GM19324 (cell line): ENCODE data around the gene GALNT17.

Experiments
- ATAC-seq: cut with Tn5 transposase; IDR thresholded peaks from one replicate; pipeline ENCODE4 v1.9.1; 2021; ENCODE audit warnings: mild to moderate bottlenecking, moderate library complexity; ENCODE audit not compliant: unreplicated experiment, low FRiP score

Gene GALNT17

DNA sequence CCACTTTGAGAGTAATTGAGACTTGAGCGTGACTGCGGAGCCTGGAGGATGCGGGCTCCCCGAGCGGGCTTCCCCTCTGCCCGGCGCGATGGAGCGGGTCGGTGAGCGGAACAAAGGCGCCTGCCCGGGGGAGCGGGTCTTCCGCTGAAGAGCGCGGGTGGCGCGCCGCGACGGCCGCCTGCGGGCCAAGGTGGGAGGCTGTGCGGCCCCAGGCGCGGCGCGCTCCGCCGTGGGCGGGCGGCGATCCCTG is at the start of gene GALNT17:
Gene GALNT17, plus strand, starts transcription at position 18 of the 250 bp plus-strand sequence.
- no peak for ATAC-seq

DNA sequence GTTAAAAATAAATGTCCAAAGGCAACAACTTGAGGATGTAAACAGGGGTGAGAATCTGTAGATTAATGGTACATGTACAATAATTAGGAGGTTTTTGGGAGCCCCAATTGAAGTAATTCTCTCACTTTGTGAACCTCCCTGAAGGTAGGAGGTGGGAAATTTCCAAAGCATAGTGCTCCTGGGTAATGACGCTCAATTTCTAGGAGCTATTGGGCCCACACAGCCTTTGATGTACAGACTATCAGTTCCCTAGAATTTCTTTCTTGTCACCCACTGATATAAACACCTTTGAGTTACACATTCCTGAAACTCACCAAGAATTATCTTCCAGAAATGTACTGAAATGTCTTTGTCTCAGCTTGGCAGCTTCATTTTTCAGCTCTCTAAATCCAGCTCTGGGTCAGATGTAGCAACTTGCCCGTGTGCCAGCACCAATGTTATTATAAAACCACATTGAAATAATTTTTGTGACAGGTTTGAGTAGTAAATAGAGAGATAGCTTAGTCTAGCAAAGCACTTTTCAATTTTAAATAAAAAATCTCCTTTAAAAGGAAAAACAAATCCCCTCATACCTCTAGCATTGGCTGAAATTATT is 36.6 kb upstream of the GALNT17 start:
- ATAC-seq, result no peak

DNA sequence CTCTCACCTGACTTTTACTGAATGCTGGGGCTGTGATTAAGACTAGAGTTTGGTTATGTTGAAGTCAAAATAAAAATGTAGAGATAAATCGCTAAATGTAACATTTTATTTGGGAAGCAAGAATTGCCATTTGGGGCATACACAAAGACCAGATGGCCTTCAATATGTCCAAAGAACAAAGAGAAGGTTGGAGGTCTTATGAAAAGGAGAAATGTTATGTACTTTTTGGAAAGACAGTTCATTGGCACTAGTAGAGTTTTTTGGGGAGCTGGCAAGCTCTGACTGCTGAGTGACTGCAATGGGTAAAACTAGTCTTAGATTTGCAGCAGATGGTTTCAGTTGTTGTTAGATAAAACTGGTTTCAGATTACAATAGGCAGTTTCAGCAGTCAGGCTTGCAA is 35.6 kb upstream of the GALNT17 start:
- ATAC-seq, result no peak

DNA sequence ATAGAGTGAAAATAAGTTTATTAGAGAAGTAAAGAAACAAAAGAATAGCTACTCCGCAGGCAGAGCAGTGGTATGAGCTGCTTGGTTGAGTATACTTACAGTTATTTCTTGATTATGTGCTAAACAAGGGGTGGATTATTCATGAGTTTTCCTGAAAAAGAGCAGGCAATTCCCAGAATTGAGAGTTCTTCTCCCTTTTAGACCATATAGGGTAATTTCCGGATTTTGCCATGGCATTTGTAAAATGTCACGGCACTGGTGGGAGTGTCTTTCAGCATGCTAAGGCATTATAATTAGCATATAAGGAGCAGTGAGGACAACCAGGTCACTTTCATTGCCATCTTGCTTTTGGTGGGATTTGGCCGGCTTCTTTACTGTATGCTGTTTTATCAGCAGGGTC is 25.7 kb upstream of the GALNT17 start:
- ATAC-seq, result no peak

DNA sequence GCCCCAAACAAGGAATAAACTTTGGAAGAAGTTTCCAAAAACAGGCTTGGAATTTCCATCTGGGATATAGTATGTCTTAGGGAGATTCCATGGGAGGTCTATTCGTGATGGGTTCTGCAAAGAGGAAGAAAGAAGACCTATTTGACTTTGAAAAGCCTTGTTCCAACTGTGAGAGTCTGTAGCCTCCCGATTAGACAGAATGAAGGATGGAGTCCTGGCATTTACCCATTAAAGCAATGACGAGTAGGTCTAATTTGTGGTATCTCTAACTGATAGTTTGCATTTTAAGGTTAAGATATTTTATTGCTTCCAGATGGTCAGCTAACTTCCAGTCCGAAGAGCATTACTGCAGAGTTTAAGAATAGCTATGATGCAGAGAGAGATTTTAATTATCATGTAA is 19.5 kb upstream of the GALNT17 start:
- ATAC-seq, result no peak

DNA sequence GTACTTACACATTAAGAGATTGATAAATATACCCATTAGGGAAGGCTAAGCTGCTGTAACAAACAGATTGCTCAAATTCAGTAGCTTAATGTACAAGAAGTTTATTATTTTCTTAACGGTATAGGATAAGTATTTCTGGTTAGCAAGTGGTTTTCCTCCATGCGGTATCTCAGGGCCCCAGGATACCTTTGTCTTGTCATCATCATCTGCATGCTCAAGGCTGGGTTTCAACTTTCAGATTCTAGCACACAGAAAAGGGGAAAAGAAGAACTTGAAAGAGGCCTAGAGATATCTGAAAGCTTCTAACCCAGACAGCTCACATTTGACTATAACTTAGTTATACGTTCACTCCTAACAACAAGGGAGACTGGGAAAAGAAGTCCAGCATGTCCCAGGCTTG is 11.8 kb upstream of the GALNT17 start:
- no peak for ATAC-seq

DNA sequence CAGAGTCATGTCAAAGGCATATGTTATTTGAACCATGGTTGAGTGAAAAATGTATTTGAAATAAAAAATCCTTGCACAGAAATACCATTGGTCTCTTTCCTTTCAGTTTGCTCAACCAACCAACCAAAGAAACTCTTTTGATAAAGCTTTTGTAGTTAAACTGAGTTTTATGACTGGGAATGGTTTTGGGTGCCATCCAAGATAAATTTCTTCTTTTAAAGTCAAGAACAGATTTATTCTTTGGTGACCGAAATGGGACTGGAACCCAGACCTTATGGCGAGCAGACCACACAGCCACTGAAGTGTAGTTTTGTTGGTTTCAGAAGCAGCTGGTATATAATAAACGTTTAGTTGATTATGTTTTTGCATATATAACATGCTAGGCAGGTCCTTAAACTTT is 2.8 kb upstream of the GALNT17 start:
- ATAC-seq, result no peak

DNA sequence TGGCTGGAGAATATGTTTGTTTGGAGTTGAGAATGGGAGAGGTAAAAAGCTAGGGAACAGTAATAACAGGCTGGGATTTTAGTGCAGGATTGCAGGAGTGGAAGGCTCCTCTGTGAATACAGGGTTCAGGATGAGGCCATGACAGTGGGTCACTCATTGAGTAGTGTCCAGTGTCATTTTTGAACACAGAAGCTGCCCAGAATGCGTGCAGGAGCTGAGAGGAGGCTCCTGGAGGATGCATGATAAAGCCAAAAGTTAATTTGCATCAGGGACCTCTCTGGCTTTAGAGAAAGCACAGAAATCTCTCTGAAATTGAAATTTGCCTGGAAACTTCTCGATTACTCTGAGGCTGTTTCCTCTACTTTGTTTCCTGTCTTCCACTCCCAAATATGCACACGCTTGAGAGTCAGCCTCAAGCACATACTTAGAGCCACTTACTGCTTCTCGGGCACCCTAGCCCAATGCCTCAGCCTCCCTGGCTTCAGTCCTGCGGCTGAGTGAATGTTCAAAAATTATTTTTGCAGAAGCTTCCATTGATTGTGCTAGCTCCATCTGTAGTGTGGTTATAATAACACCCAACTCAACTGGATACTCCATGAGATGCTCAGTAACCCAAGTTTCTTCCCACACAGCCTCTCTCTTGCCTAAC is 1.8 kb upstream of the GALNT17 start:
- ATAC-seq, result no peak

DNA sequence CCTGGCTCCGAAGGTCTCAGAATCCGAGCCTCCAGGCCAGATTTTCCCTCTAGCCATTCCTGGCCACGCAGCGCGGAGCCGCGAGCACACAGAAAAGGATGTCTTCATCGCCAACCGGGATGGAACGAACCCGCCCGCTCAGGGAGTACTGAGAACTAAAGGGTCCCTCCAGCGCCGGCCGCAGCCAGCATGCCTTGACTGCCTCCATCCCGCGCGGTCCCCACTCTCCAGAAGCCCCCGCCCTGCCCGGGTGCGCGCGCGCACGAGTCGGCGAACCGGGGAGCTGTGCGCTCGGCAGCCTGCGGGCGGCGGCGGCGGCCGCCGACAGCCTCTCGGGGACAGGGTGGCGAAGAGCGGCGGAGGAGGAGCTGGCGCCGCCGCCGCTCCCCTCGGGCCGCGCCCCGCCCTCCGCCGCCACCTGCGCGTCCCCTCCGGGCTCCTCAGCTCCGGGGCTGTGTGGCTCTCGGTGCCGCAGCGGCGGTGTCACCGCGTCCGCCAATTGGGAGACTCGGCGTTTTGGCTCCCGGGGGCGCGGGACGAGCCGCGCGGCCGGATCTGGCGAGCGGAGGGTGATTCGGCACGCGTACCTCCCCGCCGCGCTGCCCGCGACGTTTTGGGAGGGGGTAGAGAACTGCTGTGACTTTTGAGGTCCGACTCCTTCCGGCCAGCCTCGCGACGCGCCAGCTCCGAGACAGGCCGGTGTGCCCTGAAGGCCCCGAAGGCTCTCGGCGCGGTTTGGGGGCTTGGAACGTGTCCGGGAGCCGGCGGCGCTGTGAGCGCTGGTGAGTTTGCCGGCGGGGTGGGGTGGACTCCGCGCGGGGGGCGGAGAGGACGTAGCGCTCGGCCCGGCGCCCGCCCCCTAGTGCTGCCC is 453 bp upstream of the GALNT17 start:
- no peak for ATAC-seq

DNA sequence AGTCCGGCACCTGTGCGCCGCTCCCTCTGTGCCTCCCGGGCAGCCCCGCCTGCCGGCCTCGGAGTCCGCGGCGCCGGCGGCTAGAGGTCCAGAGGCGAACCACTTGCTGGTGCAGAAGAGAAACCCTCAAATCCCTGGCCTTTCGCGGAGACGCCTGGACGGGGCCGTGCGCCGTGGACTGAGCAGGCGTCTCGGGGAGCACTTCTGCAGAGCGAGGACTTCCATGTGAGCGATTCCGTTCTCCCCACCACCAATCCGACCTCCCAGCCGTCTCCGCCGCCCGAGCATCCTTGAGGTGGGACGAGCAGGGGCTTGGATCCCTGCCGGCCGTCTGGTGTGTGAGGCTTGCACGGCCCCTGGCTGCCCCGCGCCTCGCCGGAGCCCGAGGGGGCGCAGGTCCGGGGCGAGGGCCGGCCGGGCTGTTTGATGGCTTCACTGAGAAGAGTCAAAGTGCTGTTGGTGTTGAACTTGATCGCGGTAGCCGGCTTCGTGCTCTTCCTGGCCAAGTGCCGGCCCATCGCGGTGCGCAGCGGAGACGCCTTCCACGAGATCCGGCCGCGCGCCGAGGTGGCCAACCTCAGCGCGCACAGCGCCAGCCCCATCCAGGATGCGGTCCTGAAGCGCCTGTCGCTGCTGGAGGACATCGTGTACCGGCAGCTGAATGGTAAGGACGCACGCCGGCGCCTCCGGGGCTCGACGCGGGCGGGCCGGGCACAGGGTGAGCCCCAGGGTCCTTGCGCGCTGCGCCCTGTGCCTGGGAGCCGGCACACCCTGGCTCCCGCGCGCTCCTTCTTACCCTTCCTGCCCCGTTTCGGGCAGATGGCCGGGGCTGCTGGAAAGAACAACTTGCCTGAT is 660 bp downstream of the GALNT17 start:
- ATAC-seq, result no peak

DNA sequence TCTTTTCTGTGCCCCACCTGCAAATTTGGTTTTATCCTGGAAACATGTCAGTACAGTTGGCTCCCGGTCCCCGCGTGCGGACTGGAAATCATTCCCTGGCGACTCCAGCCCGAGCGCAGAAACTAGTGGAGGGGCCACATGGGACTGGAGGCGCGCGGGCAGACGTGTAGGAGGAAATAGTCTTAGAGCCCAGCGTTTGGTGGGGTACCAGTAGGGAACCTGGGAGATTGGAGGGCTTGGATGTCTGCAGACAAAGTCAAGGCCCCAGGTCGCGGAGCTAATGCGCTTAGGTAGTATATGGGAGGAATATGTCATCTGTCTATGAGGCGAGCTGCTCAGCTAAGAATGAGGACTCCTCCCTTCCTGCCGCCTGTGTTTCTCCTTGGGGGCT is 1.3 kb downstream of the GALNT17 start:
- ATAC-seq, result no peak

DNA sequence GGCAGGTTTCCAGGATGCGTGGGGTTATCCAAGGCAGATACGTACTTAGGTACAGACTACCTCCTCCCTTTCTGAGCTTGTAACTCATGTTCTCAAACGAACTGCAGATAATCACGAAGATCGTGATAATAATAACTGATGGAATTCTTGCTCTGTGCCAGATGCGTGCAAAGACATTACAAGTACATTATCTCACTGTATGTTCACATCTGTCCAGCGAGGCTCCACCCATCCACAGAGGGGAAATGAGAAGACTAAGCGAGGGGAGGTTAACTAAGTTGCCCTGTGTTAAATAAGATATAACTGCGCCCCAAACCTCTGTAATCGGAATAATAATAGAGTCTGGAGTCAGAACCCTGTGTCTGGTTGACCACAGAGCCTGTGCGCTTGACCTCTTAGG is 1.9 kb downstream of the GALNT17 start:
- no peak for ATAC-seq

DNA sequence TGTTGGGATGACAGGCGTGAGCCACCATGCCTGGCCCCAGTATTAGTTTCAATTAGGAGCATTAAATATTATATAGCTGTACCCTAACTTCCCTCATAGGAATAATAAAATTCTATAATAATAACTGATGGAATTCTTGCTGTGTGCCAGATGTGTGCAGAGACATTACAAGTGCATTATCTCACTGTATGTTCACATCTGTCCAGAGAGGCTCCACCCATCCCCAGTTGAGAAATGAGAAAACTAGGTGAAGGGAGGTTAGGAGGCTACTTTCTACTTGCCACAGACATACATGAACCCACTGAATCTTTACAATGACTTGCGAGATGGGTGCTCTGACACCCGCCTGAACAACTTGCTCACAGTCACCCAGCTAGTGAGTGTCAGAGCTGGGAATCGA is 3.2 kb downstream of the GALNT17 start:
- ATAC-seq, result no peak

DNA sequence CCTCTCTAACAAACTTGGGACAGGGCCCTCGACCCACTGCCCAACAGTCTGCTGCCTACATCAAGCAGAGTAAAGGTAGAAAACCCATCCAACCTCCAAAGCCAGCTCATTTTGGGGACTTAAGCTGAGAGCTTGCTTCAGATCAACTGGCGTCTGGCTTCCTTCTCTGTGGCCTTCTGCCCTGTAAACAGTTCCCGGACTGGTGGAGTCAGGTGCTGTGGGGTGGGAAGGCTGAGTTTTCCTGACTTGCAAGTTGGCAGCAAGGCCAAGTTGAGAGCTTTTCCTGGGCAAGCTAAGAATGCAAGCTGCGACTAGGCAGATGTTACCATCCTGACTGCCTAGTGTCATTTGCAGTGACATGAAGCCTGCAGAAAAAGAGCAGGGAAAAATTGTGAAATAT is 3.7 kb downstream of the GALNT17 start:
- no peak for ATAC-seq

DNA sequence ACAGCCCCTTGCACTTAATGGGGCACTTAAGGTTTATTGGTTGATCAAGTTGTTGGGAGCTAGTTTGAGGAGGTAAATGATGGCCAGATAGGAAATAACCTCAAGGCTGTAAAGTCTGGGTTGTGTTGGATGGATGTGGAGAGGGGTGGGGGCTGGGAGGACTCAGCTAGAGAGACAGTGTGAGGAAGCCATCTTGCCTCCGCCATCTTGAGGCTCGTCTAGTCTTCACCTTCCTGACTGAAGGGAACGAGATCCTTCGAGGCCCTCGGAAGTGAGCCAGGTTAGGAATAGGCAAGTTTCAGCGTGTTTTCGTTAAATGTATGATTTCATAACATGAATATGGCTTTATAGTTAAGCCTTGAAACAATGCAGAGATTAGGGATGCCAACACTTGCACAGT is 5.5 kb downstream of the GALNT17 start:
- no peak for ATAC-seq

DNA sequence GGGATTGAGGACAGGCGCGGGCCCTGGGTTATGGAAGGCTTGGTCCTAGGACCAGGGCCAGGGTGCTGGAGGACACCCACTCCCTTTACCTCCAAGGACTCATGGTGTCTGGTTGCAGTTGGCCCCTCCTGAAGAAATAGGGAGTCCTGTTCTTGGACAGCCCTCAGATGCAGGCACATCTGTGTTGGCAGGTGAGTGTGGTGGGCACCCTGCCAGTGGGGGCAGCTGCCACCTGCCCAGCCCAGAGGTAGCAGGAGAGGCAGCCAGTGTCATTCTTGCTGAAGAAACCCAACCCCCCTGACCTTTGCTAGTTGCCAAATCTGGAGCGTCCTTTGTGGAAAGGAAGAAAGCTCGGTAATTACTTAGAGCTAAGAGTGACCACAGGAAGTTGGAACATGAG is 8.3 kb downstream of the GALNT17 start:
- ATAC-seq, result no peak

DNA sequence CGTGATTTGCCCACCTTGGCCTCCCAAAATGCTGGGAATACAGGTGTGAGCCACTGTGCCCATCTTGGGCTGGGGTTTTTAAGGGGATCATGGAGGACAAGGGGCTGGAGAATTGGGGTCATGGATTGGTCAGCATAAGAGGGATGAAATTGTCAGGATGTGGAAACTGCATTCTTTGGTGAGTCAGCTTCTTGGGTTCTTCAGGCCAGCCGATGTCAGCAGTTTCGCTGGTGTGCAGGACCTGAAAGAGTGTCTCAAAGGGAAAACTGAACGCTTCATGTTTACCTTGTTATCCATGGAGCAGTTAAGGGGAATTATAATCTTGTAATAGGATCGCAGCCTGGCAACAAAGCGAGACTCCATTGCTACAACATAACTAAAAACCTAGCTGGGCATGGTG is 13.0 kb downstream of the GALNT17 start:
- no peak for ATAC-seq

DNA sequence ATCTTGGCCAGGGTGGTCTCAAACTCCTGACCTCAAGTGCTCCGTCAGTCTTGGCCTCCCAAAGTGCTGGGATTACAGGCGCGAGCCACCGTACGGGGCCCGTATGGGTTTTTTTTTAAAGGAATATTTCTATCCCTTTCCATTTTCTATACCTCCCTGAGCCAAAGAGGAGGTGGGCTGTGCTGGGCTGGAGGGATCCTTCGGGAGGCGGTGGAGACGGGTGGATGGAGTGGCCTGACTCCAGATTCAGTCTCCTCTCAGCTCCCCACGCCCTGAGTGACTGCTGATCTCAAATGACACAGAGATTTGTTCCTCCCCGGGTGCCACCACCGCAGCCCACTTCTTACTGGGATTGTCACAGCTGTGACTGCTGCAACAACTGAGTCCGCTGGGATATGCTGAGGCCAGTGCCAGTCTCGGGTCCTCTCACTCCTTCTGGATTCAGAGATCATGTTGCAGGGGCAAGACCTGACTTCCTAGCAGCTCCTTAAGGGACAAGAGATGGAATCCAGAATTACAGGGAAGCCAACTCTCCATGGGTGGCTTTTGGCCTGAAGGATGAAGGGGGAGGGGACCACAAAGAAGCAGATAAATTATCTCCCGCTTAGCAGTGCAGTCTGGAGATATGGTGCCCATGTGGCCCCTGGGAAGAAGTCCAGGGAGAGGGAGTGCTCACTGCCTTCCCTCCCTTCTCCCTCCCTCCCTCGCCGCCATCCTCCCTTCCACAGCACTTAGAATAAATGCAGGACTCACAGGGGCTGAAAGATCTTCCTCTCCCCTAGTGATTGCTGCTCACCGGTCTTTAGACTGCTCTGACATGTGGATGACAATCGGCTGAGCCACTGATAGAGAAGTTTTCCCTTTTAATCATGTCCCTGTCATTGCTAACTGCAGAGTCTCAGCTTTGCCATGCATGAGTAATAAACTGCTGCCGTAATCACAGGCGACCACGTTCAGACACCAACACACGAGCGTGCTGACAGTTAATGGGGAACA is 14.3 kb downstream of the GALNT17 start:
- ATAC-seq, result no peak

DNA sequence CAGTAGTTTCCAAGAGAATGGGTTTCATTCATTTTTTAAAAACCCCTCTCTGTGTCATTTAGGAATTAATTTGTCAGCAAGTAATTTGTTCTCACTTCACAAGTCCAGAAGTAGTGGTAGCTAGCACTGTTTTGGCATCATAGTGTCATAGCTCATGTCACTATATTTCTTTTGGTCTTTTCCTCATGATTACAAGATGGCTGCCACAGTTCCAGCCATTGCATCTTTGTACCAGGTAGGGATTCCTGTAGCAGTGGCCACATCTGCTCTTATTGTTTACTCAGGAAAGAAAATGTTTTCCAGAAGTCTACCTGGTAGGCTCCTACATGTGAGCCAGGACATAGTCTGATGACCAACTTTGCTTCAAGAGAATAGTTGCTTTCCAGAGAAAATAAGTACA is 16.2 kb downstream of the GALNT17 start:
- ATAC-seq, result no peak

DNA sequence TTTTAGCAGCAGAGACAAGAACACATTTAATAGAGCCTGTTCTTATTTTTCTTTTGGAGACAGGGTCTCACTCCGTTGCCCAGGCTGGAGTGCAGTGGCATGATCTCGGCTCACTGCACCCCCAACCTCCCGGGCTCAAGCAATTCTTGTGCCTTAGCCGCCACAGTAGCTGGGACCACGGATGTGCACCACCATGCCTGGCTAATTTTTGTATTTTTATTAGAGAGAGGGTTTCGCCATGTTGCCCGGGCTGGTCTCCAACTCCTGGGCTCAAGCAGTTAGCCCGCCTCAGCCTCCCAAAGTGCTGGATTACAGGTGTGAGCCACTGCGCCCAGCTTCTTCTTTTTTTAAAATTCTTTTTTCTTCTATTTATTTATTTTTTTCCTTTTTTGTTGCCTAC is 23.3 kb downstream of the GALNT17 start:
- ATAC-seq, result no peak
